ENCODE measurements around the gene FBXL17.

Gene FBXL17

DNA sequence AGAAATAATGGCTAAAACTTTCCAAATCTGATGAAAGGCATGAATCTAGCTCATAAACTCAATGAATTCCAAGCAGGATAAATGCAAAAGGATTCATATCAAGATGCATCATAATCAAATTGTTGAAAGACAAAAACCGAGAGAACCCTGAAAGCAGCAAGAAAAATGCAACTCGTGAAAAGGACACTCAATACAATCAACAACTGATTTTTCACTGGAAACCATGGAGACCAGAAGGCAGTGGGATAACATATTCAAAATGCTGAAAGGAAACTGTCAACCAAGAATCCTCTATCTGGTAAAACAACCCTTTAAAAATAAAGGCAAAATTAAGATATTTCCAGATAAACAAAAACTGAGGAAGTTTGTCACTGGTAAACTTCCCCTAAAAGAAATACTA is 9.5 kb downstream of the FBXL17 start:
- no peak for DNase-seq

DNA sequence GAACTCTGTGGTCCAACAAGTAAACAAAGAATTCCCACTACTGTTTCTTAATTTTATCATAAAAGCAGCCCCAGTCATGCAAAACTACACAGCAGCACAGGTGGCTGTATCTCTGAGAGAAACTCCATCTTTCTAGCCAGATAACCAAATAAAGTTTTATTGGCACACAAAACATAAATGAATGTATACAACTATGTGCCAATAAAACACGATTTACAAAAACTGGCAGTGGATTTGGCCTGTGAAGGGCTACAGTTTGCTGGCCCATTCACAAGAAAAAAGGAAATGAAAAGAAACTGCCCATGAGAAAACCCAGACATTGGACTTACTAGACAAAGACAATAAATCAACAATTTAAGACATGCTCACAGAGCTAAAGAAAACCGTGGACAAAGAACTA is 10.6 kb downstream of the FBXL17 start:
- no peak for DNase-seq

- no peak for DNase-seq
These were observed 12.7 kb downstream of the FBXL17 start for GRCh38 chr5:108369167-108369566.

- peak; percentile 80 for DNase-seq
These were observed 14.1 kb downstream of the FBXL17 start for GRCh38 chr5:108367679-108368334.

DNA sequence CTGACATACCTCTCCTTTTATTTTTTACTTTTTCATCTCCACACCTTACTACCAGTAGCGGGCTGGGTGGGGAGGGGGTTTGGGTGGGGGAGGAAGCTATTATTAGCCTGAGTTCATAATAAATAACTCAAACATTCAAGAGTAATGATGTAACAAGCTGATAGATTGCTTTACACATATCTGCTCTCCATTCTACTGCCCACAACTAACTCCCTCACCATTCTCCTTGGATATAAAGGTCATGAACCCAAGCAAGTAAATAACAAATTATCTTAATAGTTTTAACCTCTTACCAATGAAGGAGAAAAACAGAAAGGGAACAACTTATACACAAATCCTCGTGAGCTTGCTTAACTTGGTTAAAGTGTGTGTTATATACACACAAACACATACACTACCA is 15.4 kb downstream of the FBXL17 start:
- DNase-seq = no peak

DNA sequence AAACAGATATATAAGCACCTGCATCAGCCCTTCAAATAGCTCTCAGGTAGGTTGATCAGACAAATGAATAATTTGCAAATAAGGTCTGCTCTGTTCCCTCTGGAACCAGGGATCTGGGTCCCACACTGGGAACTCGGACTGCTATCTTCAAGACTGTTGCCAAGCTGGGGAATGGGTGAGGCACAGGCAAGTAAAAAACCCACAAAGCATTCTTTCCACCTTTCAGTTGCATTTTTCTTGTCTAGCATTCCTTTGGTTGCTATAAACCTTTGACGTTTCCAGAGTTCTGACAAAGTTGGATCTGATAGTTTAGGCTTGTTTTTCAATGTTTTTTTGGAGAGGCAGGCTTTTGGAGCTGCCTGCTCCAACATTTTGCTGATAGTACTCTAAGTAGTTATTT is 20.1 kb downstream of the FBXL17 start:
- DNase-seq = no peak

- no peak for DNase-seq
These were observed 20.7 kb downstream of the FBXL17 start for GRCh38 chr5:108361239-108361638.

DNA sequence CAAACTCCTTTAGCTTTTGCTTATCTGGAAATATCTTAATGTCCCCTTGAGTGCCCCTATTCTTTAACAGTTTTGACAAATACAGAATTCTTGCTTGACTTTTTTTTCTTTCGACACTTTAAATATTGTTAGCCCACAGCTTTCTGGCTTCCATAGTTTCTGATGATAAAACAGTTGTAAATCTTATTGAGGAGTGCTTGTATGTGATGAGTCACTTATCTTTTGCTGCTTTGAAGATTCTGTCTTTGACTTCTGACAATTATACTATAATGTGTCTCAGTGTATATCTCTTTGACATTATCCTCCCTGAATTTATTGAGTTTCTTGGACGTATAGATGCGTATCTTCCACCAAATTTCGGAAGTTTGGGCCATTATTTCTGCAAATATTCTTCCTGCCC is 21.6 kb downstream of the FBXL17 start:
- DNase-seq = no peak

DNA sequence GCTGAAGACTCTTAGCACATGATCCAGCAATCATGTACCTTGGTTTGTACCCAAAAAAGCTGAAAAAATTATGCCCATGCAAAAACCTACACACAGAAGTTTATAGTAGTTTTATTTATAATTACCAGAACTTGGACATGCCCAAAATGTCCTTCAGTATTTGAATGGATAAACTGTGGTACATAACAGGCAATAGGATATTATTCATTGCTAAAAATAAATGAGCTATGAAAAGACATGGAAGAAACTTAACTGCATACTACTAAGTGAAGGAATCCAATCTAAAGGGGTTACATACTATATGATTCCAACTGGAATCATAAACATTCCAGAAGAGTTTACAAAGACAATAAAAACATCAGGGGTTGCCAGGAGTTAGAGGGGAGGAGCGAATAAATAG is 25.6 kb downstream of the FBXL17 start:
- no peak for DNase-seq

DNA sequence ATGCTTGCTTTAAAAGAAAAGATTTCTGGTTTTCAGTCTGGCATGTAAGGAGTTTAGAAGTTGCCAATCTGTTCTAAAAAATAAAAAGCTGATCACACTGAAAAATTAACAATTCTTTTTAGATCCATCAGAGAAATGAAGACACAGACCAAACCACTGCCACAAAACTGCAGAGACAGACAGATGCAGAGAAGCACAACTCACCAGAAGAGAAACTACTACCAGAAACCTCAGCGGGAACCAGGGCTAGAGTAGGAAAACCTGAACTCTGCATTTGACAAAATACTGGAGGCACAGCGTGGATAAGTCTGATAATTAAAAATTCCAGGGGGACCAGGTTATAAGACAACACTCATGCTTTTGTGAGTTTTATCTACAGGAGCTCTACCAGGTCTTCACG is 28.8 kb downstream of the FBXL17 start:
- DNase-seq = no peak

DNA sequence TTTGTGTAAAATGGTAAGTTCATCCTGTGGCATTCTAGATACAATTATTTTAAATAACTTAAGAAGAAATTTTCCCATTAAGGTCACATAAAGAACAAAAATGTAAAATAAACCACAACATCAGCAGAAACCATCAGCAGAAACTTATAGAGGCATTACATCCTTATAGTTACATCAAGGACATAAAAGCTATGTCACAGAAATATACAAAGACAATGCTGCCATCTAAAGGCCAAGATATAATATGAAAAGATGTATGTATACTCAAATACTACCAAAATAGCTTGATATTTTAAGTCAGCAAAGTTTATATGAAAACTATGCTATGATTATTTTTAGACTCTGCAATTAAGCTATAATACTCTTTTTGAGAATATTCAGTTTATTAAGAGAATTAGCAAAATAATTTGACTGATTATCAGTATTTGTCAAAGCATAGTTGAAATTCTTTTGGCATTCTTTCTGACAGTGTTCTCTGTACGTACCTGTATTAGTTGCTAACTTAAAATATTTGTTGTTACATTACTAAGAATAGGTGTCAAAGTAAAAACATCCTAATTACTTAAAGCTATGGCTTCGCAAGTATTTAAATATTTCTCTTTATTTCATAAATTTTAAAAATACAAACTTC is 36.2 kb downstream of the FBXL17 start:
- peak; percentile 63 for DNase-seq

- no peak for DNase-seq
These were observed 37.6 kb downstream of the FBXL17 start for GRCh38 chr5:108344103-108344822.

GRCh38 chr5:108341866-108342265 is 40.0 kb downstream of the FBXL17 start:
- DNase-seq = no peak

DNA sequence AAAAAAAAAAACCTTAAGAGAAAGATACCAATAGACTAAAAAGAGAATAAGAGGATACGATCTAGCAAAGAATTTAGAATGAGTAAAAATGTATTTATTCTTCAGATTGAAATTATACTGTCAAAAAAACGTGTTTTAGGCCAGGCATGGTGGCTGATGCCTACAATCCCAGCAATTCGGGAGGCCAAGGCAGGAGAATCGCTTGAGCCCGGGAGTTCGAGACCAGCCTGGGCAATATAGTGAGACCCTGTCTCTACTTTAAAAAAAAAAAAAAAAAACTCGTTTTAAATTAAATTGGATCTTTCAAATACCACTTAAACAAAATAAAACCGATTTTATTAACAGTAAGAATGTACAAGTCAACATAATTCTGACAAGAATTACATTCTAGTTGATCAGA is 41.8 kb downstream of the FBXL17 start:
- no peak for DNase-seq

DNA sequence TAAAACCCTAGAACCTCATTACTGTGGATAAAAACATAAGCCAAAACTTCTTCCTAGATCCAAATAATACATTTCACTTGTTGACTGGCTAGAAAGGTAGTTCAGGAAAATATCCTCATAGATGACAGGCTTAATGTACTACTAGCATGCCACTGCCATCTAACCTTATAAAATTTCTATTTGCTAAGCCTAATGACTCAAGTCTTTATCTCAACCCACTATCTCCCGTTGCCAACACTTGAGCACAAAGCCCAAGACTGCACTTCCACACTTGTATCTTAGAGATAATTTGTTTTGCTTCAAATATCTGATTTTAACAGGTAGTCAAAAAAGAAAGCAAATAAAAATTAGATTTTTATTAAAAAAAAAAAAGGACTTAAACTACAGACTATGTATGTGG is 42.7 kb downstream of the FBXL17 start:
- no peak for DNase-seq

DNA sequence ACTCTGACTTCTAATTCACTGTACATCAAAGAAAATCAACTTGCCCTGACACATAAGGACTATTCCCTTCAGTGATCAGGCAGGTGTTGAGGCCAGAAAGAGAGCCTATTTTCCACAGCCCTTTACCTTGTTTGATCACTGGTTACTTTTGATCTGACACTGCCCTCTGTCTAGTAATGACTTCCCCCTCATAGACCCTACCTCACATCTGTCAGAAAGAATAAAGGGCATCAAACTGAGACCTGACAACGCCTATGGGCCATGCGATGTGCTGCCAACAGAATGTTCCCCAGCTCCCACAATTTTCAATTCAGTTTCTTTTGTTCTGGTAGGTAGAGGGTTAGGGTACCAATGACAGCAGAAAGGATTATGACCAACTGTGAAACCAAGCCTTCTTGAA is 47.7 kb downstream of the FBXL17 start:
- DNase-seq = no peak

- DNase-seq = no peak
These were observed 54.9 kb downstream of the FBXL17 start for GRCh38 chr5:108326982-108327381.

GRCh38 chr5:108324886-108325285 is 57.0 kb downstream of the FBXL17 start:
- DNase-seq = no peak

- DNase-seq = no peak
These were observed 60.6 kb downstream of the FBXL17 start for GRCh38 chr5:108321341-108321740.

- DNase-seq = peak; percentile 28
These were observed 61.7 kb downstream of the FBXL17 start for GRCh38 chr5:108320231-108320630.

DNA sequence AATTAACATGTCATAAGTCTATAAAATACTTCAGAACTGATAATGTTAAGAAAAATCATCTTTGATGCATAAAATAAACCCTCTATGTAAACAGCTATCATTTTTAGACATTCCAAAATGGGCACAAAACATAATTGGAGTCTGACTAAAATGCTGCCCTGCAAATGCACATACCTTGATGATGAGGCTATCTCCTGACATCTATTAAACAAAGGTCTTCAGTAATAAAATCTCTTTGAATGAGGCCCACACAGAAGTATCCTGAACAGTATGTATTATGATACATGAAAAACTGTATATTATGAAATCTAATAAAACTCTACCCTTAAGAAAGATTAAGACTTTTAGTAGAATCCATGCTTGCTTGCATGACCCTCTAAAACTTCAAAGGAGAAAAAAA is 66.1 kb downstream of the FBXL17 start:
- no peak for DNase-seq

DNA sequence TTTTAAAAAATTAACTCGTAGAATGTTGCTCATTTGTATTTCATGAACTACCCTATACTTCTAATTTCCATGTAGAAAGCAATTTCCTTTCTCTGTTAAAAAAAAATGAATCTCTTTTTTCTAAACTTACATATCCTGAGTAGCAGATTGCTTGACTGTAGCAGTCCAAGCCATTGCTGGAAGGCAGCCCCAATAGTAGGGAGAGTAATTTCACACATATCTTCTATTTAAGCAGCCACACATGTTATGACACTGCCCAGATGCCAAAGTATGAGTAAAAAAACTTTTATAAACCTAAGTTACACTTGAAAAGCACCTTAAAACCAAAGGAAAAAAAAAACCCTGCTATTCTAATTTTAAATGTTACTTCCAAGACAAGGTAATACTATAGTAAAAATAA is 69.6 kb downstream of the FBXL17 start:
- no peak for DNase-seq

GRCh38 chr5:108311682-108312081 is 70.2 kb downstream of the FBXL17 start:
- DNase-seq = no peak

DNA sequence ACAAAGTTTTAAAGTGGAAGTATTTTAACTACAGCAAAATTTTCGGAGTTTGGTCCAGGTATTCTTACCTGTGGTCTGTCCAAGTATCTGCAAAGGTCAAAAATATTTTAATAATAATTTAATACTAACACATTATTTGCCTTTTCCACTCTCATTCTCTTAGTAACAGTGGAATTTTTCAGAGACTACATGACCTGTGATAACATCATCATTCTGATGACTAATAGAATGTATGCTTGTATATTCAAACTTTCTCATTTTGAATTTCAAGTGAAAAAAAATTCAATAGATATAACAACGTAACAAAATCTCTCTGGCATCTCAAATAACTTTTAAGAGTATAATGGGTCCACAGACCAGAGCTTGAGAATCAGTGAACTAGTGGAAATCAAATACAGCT is 78.3 kb downstream of the FBXL17 start:
- DNase-seq = no peak

- DNase-seq = no peak
These were observed 78.8 kb downstream of the FBXL17 start for GRCh38 chr5:108303086-108303485.

All from NCI-H2171 treated with DMSO at 0.1 percent for 48 hours (cell line).